ENCODE measurements around the gene PDE11A.

The PDE11A gene

DNA sequence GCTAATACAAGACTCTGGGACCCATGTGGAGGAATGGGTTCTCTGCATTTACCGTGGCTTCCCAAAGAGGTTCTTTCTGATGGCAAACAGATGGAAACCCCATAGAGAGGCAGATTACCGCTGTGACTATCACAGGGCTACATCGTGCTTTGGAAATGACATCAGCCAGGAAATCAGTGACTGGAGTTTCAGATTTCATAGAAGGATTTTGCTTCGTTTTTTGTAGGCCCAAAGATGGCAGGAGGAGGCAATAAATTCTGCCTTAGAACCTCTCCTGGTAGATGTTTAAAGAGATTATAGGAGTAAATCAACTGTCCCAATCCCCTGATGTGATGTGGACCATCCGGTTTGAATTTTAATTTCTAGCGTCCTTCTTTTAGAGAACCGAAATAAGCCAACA is 465.9 kb downstream of the PDE11A start:
- TF ChIP-seq JUND (IDR thresholded peaks at IDR 0.05; ENCODE audit: low read depth): no peak
- in situ Hi-C loops (cut with HindIII; ENCODE audit: low pct_unique_long_range_greater_than_20kb, low sequenced_read_pairs): no loop called here
- no peak for DNase-seq (ENCODE audit: low read depth in 1 of 2, low spot score in 1 of 2)

DNA sequence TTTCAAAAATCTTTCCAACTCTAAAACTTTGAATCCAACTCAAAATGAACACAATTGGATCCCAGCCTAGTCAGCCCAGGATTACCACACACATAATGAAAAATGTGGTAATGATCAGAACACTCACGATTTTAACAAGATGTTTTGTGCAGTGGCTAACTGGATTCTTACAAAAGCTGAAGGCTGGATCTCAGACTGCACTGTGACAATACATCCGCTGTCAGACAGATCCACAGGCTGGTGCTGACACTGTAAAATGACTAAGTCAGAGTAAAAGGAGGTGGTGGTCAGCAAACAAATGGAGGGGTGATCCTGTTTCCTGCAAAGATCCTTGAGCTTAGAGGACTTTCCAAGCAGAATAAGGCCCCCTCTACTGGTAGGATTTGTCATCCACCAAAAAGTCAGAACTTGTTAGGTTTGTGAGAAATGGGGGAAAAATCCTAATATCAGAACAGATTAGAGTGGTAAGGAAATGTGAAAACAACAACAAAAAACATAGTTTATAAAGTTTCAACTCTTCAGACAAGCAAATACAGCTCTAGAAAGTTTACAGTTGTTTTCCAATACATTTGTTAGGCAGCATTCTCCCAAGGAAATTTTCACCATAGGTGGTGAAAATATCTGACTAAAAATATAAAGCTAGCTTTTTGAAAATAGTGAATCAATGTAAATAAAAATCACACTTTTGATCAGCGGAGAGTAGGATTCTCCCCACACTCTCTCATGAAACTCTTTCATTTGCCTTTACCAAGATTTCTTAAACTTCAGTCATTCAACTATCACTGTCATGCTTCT is 468.1 kb downstream of the PDE11A start:
- DNase-seq (ENCODE audit: low read depth in 1 of 2, low spot score in 1 of 2): peak in 1 of 2 experiments; percentile 38
- no peak for TF ChIP-seq JUND (IDR thresholded peaks at IDR 0.05; ENCODE audit: low read depth)
- in situ Hi-C loops (cut with HindIII; ENCODE audit: low pct_unique_long_range_greater_than_20kb, low sequenced_read_pairs): no loop called here

DNA sequence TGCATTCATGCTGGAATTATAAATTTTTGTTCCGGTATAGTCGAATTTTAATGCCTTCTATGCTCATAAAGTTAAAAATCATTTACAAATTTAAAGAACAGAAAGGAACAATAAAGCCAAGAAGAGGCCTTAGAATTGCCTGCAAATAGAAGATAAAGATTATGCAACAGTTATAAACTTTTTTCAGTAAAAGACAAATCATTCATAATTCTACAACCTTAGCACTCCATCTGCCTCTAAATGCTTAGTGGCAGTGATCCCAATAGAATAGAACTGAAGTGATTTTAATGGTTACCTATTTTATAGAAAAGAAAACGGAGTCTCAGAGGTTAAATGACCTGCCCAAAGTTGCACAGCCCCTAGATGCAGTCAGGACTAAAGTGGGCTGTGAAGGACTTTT is 468.8 kb downstream of the PDE11A start:
- in situ Hi-C loops (cut with HindIII; ENCODE audit: low pct_unique_long_range_greater_than_20kb, low sequenced_read_pairs): no loop called here
- no peak for DNase-seq (ENCODE audit: low read depth in 1 of 2, low spot score in 1 of 2)
- TF ChIP-seq JUND (IDR thresholded peaks at IDR 0.05; ENCODE audit: low read depth): no peak

DNA sequence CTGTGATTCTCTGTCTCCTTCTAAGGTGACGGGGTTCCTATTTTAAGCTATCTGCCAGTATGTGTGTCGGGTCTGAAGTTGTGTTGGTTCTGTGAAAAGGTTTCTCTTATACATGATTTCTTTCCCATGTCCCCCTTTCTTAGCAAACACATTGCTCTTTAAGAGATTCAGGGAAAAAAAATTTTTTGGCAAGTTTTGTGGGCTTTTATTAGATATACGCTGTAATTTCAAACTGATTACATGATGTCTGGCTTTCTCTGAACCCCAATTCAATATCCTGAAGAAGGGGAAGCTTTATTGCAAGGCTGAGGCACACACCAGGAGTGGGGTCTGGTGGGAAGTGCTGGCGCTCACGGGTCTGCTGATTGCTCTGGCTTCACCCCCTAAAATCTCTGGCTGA is 469.4 kb downstream of the PDE11A start:
- no peak for TF ChIP-seq JUND (IDR thresholded peaks at IDR 0.05; ENCODE audit: low read depth)
- no peak for DNase-seq (ENCODE audit: low read depth in 1 of 2, low spot score in 1 of 2)
- in situ Hi-C loops (cut with HindIII; ENCODE audit: low pct_unique_long_range_greater_than_20kb, low sequenced_read_pairs): no loop called here

DNA sequence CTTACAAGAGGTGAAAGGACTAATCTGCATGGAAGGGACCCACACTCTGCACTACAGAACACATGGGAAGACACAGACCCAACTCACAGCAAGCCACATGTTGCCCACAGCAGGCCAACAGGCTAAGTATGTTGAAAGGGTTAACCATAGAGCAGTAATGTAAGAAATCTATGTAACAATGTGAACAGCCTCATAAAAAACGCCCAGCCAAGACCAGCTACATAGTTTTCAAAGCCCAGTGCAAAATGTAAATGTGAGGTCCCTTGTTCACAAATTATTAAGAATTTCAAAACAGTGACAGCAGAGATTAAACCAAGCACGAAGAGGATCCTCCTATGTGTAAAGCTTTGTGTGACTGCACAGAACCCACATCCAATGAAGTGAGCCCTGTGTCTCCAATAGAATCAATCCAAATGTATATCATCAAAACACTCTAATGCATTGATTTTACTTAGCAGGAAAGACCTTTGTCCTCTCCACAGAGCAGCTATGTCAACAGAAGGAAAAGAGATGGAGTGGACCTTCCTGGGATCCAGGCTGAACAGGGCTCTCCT is 469.9 kb downstream of the PDE11A start:
- in situ Hi-C loops (cut with HindIII; ENCODE audit: low pct_unique_long_range_greater_than_20kb, low sequenced_read_pairs): no loop called here
- TF ChIP-seq JUND (IDR thresholded peaks at IDR 0.05; ENCODE audit: low read depth): no peak
- no peak for DNase-seq (ENCODE audit: low read depth in 1 of 2, low spot score in 1 of 2)

DNA sequence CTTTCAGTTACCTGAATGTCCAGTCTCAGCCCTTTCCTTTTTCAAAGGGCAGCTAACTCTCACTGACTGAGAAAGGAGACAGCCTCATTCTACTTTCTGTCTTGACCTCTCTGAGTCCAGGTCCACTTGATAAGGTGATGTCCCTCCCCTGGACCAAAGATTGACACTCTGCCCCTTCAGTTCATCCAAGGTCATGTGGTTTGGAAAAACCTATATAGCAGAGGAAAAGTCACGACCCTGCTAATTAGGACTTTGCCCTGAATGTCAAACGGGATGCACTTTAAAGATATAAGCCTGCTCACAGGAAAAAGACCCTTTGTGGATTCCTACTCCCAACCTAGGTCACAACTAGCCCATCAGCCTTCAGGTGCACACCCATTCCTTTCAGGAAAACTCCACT is 471.7 kb downstream of the PDE11A start:
- in situ Hi-C loops (cut with HindIII; ENCODE audit: low pct_unique_long_range_greater_than_20kb, low sequenced_read_pairs): no loop called here
- no peak for TF ChIP-seq JUND (IDR thresholded peaks at IDR 0.05; ENCODE audit: low read depth)
- no peak for DNase-seq (ENCODE audit: low read depth in 1 of 2, low spot score in 1 of 2)

DNA sequence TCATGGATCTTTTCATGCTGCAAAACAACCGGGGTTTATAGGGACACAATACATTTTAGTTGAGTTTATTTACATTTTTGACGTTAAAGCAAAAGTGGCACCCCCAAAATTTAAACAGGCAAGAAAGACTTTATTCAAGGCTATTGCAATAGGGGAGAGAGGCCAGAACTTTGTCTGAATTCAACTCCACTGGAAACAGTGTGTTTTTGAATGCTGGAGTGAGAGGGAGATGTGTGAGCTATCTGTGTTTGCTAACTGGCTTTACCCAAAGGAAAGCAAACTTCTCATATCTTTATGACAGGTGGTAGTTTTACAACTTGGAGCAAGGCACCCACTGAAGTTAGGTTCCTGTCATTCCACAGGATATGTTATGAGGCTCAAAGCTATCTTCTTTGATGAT is 472.6 kb downstream of the PDE11A start:
- DNase-seq (ENCODE audit: low read depth in 1 of 2, low spot score in 1 of 2): no peak
- in situ Hi-C loops (cut with HindIII; ENCODE audit: low pct_unique_long_range_greater_than_20kb, low sequenced_read_pairs): no loop called here
- no peak for TF ChIP-seq JUND (IDR thresholded peaks at IDR 0.05; ENCODE audit: low read depth)

DNA sequence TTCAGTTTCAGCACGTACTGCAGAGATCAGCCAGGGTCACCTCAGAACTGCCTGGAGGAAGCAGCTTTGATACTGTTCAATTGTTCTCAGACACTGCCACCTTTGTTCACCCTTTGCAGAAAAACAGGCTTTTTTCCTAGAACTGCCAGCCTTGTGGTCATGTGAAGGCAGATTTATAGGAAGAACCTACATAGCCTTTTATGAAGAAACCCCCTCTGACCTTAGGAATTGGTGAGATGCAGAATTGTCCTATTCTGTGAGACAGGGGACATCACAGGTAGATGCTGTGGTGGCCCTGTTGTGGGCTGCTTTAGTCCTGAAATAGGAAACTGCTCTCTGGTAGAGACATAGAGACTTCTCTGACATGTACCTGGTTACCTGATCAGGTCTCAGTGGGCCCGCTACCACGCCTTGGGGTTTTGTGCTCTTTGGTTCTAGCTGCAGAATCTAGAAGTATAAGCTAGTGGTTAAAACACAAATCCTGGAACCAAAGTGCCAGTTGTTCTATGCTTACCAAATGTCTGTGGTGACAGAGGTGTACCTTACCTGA is 473.4 kb downstream of the PDE11A start:
- no peak for TF ChIP-seq JUND (IDR thresholded peaks at IDR 0.05; ENCODE audit: low read depth)
- in situ Hi-C loops (cut with HindIII; ENCODE audit: low pct_unique_long_range_greater_than_20kb, low sequenced_read_pairs): no loop called here
- DNase-seq (ENCODE audit: low read depth in 1 of 2, low spot score in 1 of 2): no peak

DNA sequence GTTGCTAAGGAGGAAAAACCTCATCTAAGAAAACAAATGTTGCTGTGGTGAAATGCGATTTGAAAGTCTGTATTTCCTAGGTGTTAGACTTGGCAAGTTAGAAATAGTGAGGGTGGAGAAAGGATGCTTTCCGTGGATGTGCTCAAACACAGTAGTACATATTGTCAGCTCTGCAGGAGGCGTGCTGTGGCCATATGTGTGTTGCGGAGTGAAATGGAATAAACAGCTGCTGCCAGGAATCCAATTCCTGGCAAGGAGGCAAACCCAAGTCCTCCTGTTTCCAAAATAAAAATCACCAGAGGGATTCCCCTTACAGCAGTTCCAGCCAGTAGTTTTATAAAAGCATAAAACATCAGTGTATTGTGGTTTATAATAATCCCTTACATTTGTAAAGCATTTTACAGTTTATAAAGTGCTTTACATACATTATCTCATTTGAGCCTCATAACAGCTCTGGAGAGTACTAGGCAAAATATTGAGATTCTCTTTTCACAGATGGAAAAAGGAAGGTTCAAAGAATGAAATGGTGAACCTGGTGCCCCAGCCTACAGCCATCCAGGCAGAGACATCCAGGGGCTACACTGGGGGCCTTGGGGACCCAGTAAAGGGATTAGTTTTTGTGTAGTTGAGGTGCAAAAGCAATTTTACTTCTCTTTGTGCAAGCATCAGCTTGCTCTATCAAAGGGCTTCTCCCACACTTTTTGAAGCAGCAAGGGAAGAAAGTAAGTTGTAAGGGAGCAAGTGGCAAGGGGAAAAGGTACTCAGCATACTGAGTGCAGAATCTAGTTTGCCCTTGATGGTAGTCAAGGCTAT is 474.0 kb downstream of the PDE11A start:
- no peak for DNase-seq (ENCODE audit: low read depth in 1 of 2, low spot score in 1 of 2)
- no peak for TF ChIP-seq JUND (IDR thresholded peaks at IDR 0.05; ENCODE audit: low read depth)
- in situ Hi-C loops (cut with HindIII; ENCODE audit: low pct_unique_long_range_greater_than_20kb, low sequenced_read_pairs): no loop called here

DNA sequence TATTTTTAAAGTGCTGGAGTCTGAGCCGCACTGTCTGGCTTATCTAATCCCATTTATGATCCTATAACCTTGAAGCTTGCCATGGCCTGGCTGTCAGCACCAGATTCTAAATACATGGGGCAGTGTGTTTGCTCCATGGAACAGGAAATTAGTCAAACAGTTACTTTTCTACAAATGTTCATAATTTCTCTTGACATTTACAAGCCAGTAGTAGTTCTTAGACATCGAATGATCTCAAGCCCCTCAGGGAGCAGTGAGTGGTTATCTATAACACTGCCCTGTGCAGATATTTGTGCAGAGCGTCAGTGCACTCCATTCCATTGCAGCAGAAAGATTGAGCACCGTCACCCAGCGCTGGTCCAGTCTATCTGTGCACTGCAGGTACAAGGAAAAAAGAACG is 474.8 kb downstream of the PDE11A start:
- DNase-seq (ENCODE audit: low read depth in 1 of 2, low spot score in 1 of 2): no peak
- no peak for TF ChIP-seq JUND (IDR thresholded peaks at IDR 0.05; ENCODE audit: low read depth)
- in situ Hi-C loops (cut with HindIII; ENCODE audit: low pct_unique_long_range_greater_than_20kb, low sequenced_read_pairs): no loop called here

DNA sequence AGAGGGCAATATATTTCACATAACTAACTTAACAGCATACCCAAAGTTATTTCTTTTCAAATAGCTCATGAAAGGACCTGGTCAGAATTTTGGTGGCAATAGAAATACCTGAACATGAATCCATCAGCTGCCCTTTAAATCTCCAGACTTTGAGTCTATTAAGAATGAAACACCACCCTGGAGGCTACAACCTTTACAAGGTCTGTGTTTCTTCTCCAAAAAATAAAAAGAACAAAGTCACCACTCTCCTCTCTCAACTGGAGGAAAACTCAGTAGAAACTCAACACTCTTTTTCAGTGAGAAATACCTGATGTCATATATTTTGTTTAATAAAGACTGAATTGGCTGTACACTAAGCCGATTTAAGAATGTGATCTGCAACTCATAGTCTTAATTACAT is 475.7 kb downstream of the PDE11A start:
- TF ChIP-seq JUND (IDR thresholded peaks at IDR 0.05; ENCODE audit: low read depth): no peak
- DNase-seq (ENCODE audit: low read depth in 1 of 2, low spot score in 1 of 2): no peak
- in situ Hi-C loops (cut with HindIII; ENCODE audit: low pct_unique_long_range_greater_than_20kb, low sequenced_read_pairs): no loop called here

DNA sequence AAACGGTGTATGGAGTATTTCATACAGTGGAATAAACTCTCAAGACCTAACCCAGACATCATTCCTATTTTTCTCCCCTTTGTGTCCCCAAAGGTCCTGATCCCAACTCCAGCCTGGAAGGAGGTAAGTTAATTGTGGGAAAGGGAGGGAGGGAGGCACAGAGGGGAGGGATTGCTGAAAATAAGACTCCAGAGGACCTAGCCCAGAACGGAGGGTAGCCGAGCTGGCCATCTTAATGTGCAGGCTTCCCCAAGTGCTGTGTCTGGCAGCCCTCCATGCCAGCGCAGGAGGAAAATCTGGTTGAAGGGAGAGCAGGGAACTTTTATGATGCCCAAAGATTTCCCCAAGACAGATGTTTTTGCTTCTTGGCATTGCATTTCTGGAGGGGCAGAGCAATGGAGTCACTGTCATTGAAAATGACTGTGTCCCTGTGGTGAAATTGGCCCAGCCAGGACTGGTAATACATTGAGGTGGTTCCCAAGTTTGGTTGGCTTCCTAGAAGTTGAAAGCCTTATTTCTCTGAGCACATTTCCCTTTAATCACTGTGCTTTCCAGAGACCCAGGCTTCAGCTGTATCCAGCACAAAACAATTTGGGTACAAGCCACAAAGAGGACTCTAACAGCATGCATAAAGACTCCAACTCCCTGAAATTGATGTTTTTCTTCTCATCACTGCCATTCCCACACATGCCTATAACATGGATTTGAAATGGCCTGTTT is 477.3 kb downstream of the PDE11A start:
- in situ Hi-C loops (cut with HindIII; ENCODE audit: low pct_unique_long_range_greater_than_20kb, low sequenced_read_pairs): no loop called here
- TF ChIP-seq JUND (IDR thresholded peaks at IDR 0.05; ENCODE audit: low read depth): no peak

More for the DNA sequence above, 477.3 kb downstream of the PDE11A start:
- DNase-seq (ENCODE audit: low read depth in 1 of 2, low spot score in 1 of 2): no peak

All from T47D (cell line).